HFF-Myc (cell line): ENCODE results near the gene DMAC1.

ENCODE experiments used
- DNase-seq: peaks from one replicate; pipeline ENCODE4 v3.0.0-alpha.2; 2011; ENCODE audit warnings: low read depth; ENCODE audit errors: extremely low read depth
- H3K4me3 ChIP-seq: replicated peaks from 2 replicates; pipeline ENCODE4 v1.5.1; 2011; ENCODE audit warnings: low read depth, mild to moderate bottlenecking, control low read depth, low read length
- CTCF ChIP-seq: IDR thresholded peaks from 2 replicates; pipeline ENCODE4 v1.5.1; 2012; ENCODE audit warnings: mild to moderate bottlenecking, low read depth, low read length, control low read depth; ENCODE audit errors: missing control alignments

The DMAC1 gene

GRCh38 chr9:7827792-7828191 lies 28.2 kb upstream of the DMAC1 start:
- no peak overlapping the region for H3K4me3 ChIP-seq
- TF ChIP-seq CTCF: no peak
- no peak for DNase-seq

GRCh38 chr9:7827056-7827455 lies 27.5 kb upstream of the DMAC1 start:
- no peak for DNase-seq
- no peak overlapping the region for H3K4me3 ChIP-seq
- TF ChIP-seq CTCF: no peak

- TF ChIP-seq CTCF: no peak
- no peak for DNase-seq
- H3K4me3 ChIP-seq: no peak overlapping the region
These were observed 24.1 kb upstream of the DMAC1 start for GRCh38 chr9:7823651-7824050.

- TF ChIP-seq CTCF: no peak
- no peak overlapping the region for H3K4me3 ChIP-seq
- DNase-seq: no peak
These were observed 20.4 kb upstream of the DMAC1 start for GRCh38 chr9:7819984-7820383.

- DNase-seq: no peak
- no peak overlapping the region for H3K4me3 ChIP-seq
- TF ChIP-seq CTCF: no peak
These were observed 16.4 kb upstream of the DMAC1 start for GRCh38 chr9:7816021-7816420.

GRCh38 chr9:7813030-7813429 lies 13.5 kb upstream of the DMAC1 start:
- no peak overlapping the region for H3K4me3 ChIP-seq
- TF ChIP-seq CTCF: no peak
- no peak for DNase-seq

- H3K4me3 ChIP-seq: no peak overlapping the region
- no peak for TF ChIP-seq CTCF
- DNase-seq: no peak
These were observed 12.1 kb upstream of the DMAC1 start for GRCh38 chr9:7811677-7812076.
